ENCODE measurements around the gene ACAP3.

The ACAP3 gene

GRCh38 chr1:1318777-1319645 lies 11.3 kb upstream of the ACAP3 start:
- no peak for TF ChIP-seq CEBPB (IDR thresholded peaks at IDR 0.05)
- no peak for TF ChIP-seq REST (IDR thresholded peaks at IDR 0.05; ENCODE audit: low read depth)
- no peak for TF ChIP-seq NFIC (IDR thresholded peaks at IDR 0.05)
- no peak for TF ChIP-seq FOXM1 (IDR thresholded peaks at IDR 0.05; ENCODE audit: borderline replicate concordance, low read depth)
- TF ChIP-seq TEAD4 (IDR thresholded peaks at IDR 0.05): no peak
- TF ChIP-seq TCF12 (IDR thresholded peaks at IDR 0.05; ENCODE audit: low read depth): no peak
- TF ChIP-seq ZBTB7A (IDR thresholded peaks at IDR 0.05; ENCODE audit: low read depth): no peak
- TF ChIP-seq EGR1 (IDR thresholded peaks at IDR 0.05): no peak
- no peak for TF ChIP-seq EP300 (IDR thresholded peaks at IDR 0.05; ENCODE audit: borderline replicate concordance)
- TF ChIP-seq TAF1 (IDR thresholded peaks at IDR 0.05; ENCODE audit: low read depth): no peak
- no peak for TF ChIP-seq MAX (IDR thresholded peaks at IDR 0.05)
- TF ChIP-seq USF1 (IDR thresholded peaks at IDR 0.05): no peak
- TF ChIP-seq CREB1 (IDR thresholded peaks at IDR 0.05; ENCODE audit: low read depth): no peak
- TF ChIP-seq RAD21 (IDR thresholded peaks at IDR 0.05; ENCODE audit: low read depth): no peak
- no peak for TF ChIP-seq YY1 (IDR thresholded peaks at IDR 0.05; ENCODE audit: low read depth)

GRCh38 chr1:1318131-1318652 lies 10.5 kb upstream of the ACAP3 start:
- TF ChIP-seq USF1 (IDR thresholded peaks at IDR 0.05): no peak
- peak; percentile 34; the same call in 1 of the 2 replicates for TF ChIP-seq TEAD4 (IDR thresholded peaks at IDR 0.05)
- TF ChIP-seq FOXM1 (IDR thresholded peaks at IDR 0.05; ENCODE audit: borderline replicate concordance, low read depth): no peak
- peak; percentile 42; the same call in 1 of the 2 replicates for TF ChIP-seq MAX (IDR thresholded peaks at IDR 0.05)
- TF ChIP-seq NFIC (IDR thresholded peaks at IDR 0.05): peak; percentile 78
- no peak for TF ChIP-seq TAF1 (IDR thresholded peaks at IDR 0.05; ENCODE audit: low read depth)
- TF ChIP-seq RAD21 (IDR thresholded peaks at IDR 0.05; ENCODE audit: low read depth): no peak

- TF ChIP-seq TEAD4 (IDR thresholded peaks at IDR 0.05): no peak
Observed at GRCh38 chr1:1317420-1317819, 9.7 kb upstream of the ACAP3 start.

- no peak for TF ChIP-seq ZBTB7A (IDR thresholded peaks at IDR 0.05; ENCODE audit: low read depth)
- no peak for TF ChIP-seq TEAD4 (IDR thresholded peaks at IDR 0.05)
- no peak for TF ChIP-seq TAF1 (IDR thresholded peaks at IDR 0.05; ENCODE audit: low read depth)
- TF ChIP-seq CEBPB (IDR thresholded peaks at IDR 0.05): no peak
- no peak for TF ChIP-seq EP300 (IDR thresholded peaks at IDR 0.05; ENCODE audit: borderline replicate concordance)
- no peak for TF ChIP-seq FOXM1 (IDR thresholded peaks at IDR 0.05; ENCODE audit: borderline replicate concordance, low read depth)
- no peak for TF ChIP-seq EGR1 (IDR thresholded peaks at IDR 0.05)
- no peak for TF ChIP-seq CREB1 (IDR thresholded peaks at IDR 0.05; ENCODE audit: low read depth)
- no peak for TF ChIP-seq YY1 (IDR thresholded peaks at IDR 0.05; ENCODE audit: low read depth)
- no peak for TF ChIP-seq RAD21 (IDR thresholded peaks at IDR 0.05; ENCODE audit: low read depth)
- no peak for TF ChIP-seq NFIC (IDR thresholded peaks at IDR 0.05)
- no peak for TF ChIP-seq TCF12 (IDR thresholded peaks at IDR 0.05; ENCODE audit: low read depth)
- TF ChIP-seq REST (IDR thresholded peaks at IDR 0.05; ENCODE audit: low read depth): no peak
- TF ChIP-seq MAX (IDR thresholded peaks at IDR 0.05): no peak
- no peak for TF ChIP-seq USF1 (IDR thresholded peaks at IDR 0.05)
Observed at GRCh38 chr1:1315435-1315954, 7.8 kb upstream of the ACAP3 start.

Measured in Ishikawa (cell line).